ENCODE results near the gene EVI5.

- TF ChIP-seq GATA2 (IDR thresholded peaks at IDR 0.05; ENCODE audit: low read depth, low read length) = no peak
- no peak for TF ChIP-seq GATA3 (IDR thresholded peaks at IDR 0.05; ENCODE audit: low read depth, low read length)
These were observed 146.4 kb downstream of the EVI5 start for GRCh38 chr1:92638498-92638897.

Data from SH-SY5Y (cell line).